Measurements from ENCODE around the gene OR51B6.

GRCh38 chr11:5317292-5317691, 34.0 kb upstream of the OR51B6 start:
- TF ChIP-seq, protein P1, sequence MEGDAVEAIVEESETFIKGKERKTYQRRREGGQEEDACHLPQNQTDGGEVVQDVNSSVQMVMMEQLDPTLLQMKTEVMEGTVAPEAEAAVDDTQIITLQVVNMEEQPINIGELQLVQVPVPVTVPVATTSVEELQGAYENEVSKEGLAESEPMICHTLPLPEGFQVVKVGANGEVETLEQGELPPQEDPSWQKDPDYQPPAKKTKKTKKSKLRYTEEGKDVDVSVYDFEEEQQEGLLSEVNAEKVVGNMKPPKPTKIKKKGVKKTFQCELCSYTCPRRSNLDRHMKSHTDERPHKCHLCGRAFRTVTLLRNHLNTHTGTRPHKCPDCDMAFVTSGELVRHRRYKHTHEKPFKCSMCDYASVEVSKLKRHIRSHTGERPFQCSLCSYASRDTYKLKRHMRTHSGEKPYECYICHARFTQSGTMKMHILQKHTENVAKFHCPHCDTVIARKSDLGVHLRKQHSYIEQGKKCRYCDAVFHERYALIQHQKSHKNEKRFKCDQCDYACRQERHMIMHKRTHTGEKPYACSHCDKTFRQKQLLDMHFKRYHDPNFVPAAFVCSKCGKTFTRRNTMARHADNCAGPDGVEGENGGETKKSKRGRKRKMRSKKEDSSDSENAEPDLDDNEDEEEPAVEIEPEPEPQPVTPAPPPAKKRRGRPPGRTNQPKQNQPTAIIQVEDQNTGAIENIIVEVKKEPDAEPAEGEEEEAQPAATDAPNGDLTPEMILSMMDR (IDR thresholded peaks at IDR 0.05), result no peak
- no peak for TF ChIP-seq POLR2A (IDR thresholded peaks at IDR 0.05)
